ENCODE results near the gene HMGCS1.

HMGCS1 gene

DNA sequence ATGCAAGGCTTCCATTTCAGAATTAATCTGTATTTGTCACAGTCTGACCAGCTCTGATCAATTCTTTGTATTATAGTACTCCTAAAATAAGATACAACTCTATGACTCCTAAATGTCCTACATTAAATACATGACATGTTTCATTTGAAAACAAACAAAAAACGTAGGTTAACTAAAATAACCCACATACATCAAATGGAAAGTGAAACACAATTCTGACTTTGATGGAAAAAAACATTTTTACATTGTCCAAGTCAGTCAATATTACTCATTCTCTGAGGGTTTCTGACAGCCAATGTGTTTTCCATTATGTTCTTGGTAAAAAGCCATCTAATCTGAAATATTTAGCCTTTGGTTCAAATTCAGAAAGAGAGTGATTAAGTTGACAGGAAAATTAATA lies 8.7 kb downstream of the HMGCS1 start:
- no peak overlapping the region for H3K27ac ChIP-seq

DNA sequence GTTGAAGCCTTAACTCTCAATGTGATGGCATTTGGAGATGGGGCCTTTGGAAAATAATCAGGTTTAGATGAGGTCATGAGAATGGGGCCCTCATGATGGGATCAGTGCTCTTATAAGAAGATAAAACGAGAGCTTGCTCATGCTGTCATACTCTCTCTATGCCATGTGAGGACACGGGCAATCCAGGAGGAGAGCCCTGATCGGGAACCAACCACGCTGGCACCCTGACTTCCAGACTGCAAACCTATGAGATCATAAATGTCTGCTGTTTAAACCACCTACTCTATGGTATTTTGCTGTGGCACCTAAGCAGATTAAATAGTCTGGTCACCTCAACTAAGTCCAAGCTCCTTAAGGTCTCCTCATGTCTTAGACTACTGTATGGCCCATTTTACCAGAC lies 10.0 kb downstream of the HMGCS1 start:
- TF ChIP-seq, protein P1, sequence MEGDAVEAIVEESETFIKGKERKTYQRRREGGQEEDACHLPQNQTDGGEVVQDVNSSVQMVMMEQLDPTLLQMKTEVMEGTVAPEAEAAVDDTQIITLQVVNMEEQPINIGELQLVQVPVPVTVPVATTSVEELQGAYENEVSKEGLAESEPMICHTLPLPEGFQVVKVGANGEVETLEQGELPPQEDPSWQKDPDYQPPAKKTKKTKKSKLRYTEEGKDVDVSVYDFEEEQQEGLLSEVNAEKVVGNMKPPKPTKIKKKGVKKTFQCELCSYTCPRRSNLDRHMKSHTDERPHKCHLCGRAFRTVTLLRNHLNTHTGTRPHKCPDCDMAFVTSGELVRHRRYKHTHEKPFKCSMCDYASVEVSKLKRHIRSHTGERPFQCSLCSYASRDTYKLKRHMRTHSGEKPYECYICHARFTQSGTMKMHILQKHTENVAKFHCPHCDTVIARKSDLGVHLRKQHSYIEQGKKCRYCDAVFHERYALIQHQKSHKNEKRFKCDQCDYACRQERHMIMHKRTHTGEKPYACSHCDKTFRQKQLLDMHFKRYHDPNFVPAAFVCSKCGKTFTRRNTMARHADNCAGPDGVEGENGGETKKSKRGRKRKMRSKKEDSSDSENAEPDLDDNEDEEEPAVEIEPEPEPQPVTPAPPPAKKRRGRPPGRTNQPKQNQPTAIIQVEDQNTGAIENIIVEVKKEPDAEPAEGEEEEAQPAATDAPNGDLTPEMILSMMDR (IDR thresholded peaks at IDR 0.05), result no peak
- no peak overlapping the region for H3K27ac ChIP-seq
- no peak for DNase-seq (ENCODE audit: low spot score)
- H3K4me3 ChIP-seq, result no peak overlapping the region

More for the DNA sequence above, 8.7 kb downstream of the HMGCS1 start:
- TF ChIP-seq, protein P1 (IDR thresholded peaks at IDR 0.05), result no peak
- DNase-seq (ENCODE audit: low spot score), result no peak
- no peak overlapping the region for H3K4me3 ChIP-seq

DNA sequence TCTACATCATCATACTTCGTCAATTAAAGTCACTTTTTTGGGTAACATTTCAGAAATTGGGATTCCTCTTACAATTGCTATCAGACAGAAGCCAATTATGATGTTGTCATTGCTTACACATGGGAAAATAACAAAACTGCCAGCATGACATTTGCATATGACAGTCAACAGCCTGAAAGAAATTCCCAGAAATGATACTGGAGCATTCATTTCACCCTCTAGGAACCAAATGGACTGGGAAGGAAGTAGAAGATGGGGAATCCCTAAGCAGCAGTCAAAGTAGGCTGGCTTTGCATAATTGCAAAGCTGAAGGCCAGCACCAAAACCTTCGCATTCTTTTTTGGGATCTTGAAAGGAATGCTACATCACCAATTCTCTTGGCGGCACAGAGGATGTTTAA lies 10.7 kb downstream of the HMGCS1 start:
- TF ChIP-seq, protein P1 (IDR thresholded peaks at IDR 0.05), result no peak
- H3K27ac ChIP-seq, result no peak overlapping the region
- H3K4me3 ChIP-seq, result no peak overlapping the region
- DNase-seq (ENCODE audit: low spot score), result no peak

DNA sequence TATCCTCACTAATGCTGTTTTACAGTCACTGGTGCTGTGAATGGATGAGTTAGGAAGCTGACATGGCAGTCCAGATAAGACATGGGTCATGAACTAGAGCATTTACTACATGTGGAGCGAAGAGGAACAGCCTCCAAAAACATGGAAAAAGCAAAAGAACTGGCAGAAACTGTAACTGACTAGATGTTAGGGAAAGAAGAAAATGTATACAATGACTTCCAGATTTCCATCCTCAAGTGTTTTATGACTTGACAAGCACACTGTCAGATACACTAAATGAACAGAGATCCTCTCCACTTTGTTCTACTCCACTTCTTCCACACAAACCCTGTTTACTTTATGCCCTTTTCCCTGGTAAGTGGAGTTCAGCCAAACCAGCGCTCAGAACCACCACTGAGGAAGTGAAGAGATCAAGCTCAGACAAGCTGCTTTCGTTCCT lies 11.5 kb downstream of the HMGCS1 start:
- no peak for DNase-seq (ENCODE audit: low spot score)
- no peak overlapping the region for H3K27ac ChIP-seq
- TF ChIP-seq, protein P1 (IDR thresholded peaks at IDR 0.05), result no peak

DNA sequence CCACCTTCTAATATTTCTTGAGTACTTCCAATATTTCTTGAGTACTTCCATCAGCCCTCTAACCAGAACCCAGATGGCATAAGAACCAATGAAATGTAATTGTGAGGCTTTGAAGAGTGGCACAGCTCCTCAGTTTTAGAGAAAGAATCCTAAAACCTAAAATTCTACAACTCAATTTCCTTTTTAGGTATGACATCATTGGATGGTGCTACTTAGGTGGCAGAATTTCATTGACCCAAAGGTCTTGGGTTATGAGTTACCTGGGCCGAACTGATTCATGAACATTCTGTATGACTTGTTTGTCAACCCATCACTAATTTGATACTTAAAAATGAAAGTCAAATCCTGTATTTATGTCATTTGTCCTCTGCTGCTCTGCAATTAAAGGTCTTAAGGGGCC lies 13.1 kb downstream of the HMGCS1 start:
- TF ChIP-seq, protein P1 (IDR thresholded peaks at IDR 0.05), result no peak
- no peak overlapping the region for H3K4me3 ChIP-seq
- DNase-seq (ENCODE audit: low spot score), result no peak
- no peak overlapping the region for H3K27ac ChIP-seq

More for the DNA sequence above, 11.5 kb downstream of the HMGCS1 start:
- H3K4me3 ChIP-seq, result no peak overlapping the region

DNA sequence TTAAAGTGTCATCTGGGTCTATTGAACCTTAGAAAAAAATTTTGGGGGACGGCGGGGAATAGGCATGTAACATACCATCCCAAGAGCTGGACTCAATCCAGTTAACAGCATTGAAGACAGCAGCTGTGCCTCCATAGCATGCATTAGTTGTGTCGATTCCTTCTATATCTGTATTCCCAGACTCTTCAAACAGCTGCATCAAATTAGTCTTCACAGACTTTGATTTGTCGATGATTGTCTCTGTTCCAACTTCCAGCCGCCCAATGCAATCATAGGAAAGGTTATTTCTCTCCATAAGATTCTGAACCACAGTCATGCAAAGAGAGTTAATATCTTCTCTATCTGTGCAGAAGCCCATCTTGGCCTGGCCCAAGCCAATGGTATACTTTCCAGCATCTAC lies 14.8 kb downstream of the HMGCS1 start:
- Histone ChIP-seq H3K27ac (no peak overlapping the region), H3K4me3 (no peak overlapping the region)
- no peak for DNase-seq (ENCODE audit: low spot score)
- TF ChIP-seq, protein P1 (IDR thresholded peaks at IDR 0.05), result no peak

DNA sequence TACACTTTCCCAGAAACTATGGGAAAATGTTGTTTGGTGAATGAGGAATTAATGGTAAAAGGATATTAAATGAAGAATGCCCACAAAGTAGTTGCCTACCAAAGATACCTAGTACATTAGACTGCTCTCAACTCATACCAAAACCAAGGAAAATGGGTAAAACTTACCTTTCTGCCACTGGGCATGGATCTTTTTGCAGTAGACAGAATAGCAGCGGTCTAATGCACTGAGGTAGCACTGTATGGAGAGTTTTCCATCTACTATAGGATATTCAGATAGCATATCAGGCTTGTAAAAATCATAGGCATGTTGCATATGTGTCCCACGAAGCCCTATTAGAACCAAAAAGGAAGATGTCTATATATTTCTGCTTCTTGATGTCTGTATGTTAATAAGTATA lies 16.4 kb downstream of the HMGCS1 start:
- DNase-seq (ENCODE audit: low spot score), result no peak
- TF ChIP-seq, protein P1 (IDR thresholded peaks at IDR 0.05), result no peak
- Histone ChIP-seq H3K4me3 (no peak overlapping the region), H3K27ac (no peak overlapping the region)

All from coronary artery (tissue), 2 donors.